Left lung (tissue), 10 donors: Measurements from ENCODE around the gene BNC2. TPM values are rescaled to one million over a fixed set of nuclear protein-coding genes. Genes with fewer than 3 reads are reported as not detected.
A peak's percentile ranks its signal among the peaks of the same experiment; 100 is the strongest.

Source experiments
- ATAC-seq: fragments of 200-7000 bp; cut with Tn5 transposase; one replicate; pipeline ENCODE4 v1.9.1; 2020; ENCODE audit warnings: moderate library complexity
- DNase-seq, 4 donors: peaks; one replicate each; pipeline ENCODE4 v3.0.0-alpha.2; 2013 to 2020
- H3K27ac ChIP-seq, 2 donors: fragments of 200-600 bp; sonication (generic) in 1 of 2; one replicate each; pipeline versions ENCODE4 v1.5.0 to v1.8.0; 2020 to 2021
- H3K27me3 ChIP-seq, 2 donors: fragments of 200-600 bp; sonication (generic) in 1 of 2; one replicate each; pipeline versions ENCODE4 v1.5.0 to v1.8.0; 2020 to 2021
- H3K36me3 ChIP-seq, 2 donors: fragments of 200-600 bp; sonication (generic) in 1 of 2; one replicate each; pipeline versions ENCODE4 v1.5.0 to v1.8.0; 2020 to 2021
- H3K4me1 ChIP-seq, 2 donors: fragments of 200-600 bp; one replicate each; pipeline ENCODE4 v1.8.0; 2021
- H3K4me3 ChIP-seq, 2 donors: fragments of 200-600 bp; sonication (generic) in 1 of 2; one replicate each; pipeline versions ENCODE4 v1.5.0 to v1.8.0; 2020 to 2021; ENCODE audit warnings: mild to moderate bottlenecking in 1 of 2
- H3K9me3 ChIP-seq, 2 donors: fragments of 200-600 bp; sonication (generic) in 1 of 2; one replicate each; pipeline versions ENCODE4 v1.5.0 to v1.8.0; 2020 to 2021
- CTCF ChIP-seq, 2 donors: fragments of 200-600 bp; sonication (generic) in 1 of 2; IDR thresholded peaks; one replicate each; pipeline versions ENCODE4 v1.5.0 to v1.8.0; 2021; ENCODE audit warnings: antibody characterized with exemption in 2 of 2
- intact Hi-C, 2 donors: fragments of 100-400 bp; cut with DNase I; formaldehyde crosslinking; loops; one replicate each; pipeline versions ENCODE4 v1.11.2 to v1.14.2; 2022
- polyA plus RNA-seq, 6 donors: library from polyadenylated mRNA; unstranded; fragments of 120-200 nt; gene quantifications; one replicate each; pipeline ENCODE4 v1.2.1, GENCODE V29; 2013; ENCODE audit not compliant: insufficient read length in 6 of 6
- total RNA-seq, 2 donors: library from RNA; stranded (reverse); fragmentation: NEBNext Ultra II Directional; extraction: Animal tissue kit (Norgen Biotek cat#: 25700); gene quantifications; one replicate each; pipeline ENCODE4 v1.2.1, GENCODE V29; 2021
- donor health status: DM: no; HTN: yes; CAD: no.
- donor health status: DM: no; HTN: no; CAD: no.

BNC2 gene
- total and polyA plus RNA-seq, 8 donors = 9.6 to 19.3 (median 12.9) TPM

GRCh38 chr9:16579872-16580432, 290.5 kb downstream of the BNC2 start:
- ATAC-seq (no peak), DNase-seq (no peak)
- intact Hi-C loops = no loop called here
- H3K27ac ChIP-seq = no peak overlapping the region
- no peaks in the 10 kb centered on the region for H3K4me1 ChIP-seq
- TF ChIP-seq CTCF (IDR thresholded peaks at IDR 0.05) = no peak
- H3K4me3 ChIP-seq = no peak overlapping the region
- H3K9me3 ChIP-seq = no peaks in the 10 kb centered on the region
- H3K27me3 ChIP-seq = no peaks in the 10 kb centered on the region
- no peaks in the 10 kb centered on the region for H3K36me3 ChIP-seq

GRCh38 chr9:16575986-16576245, 294.6 kb downstream of the BNC2 start:
- Histone ChIP-seq H3K9me3 (no peaks in the 10 kb centered on the region), H3K4me1 (peaks cover 0 to 4% of the 10 kb centered on the region in 2 donors), H3K36me3 (no peaks in the 10 kb centered on the region), H3K27me3 (no peaks in the 10 kb centered on the region), H3K4me3 (no peak overlapping the region), H3K27ac (no peak overlapping the region)
- intact Hi-C loops = no loop called here
- DNase-seq (no peak), ATAC-seq (no peak)
- no peak for TF ChIP-seq CTCF (IDR thresholded peaks at IDR 0.05)

GRCh38 chr9:16575142-16575985, 295.1 kb downstream of the BNC2 start:
- Histone ChIP-seq H3K4me3 (no peak overlapping the region), H3K27me3 (no peaks in the 10 kb centered on the region), H3K36me3 (no peaks in the 10 kb centered on the region), H3K9me3 (no peaks in the 10 kb centered on the region), H3K27ac (no peak overlapping the region), H3K4me1 (peaks cover 0 to 4% of the 10 kb centered on the region in 2 donors)
- no peak for TF ChIP-seq CTCF (IDR thresholded peaks at IDR 0.05)
- no peak for DNase-seq
- ATAC-seq = no peak
- intact Hi-C loops = no loop called here

GRCh38 chr9:16572005-16572734, 298.3 kb downstream of the BNC2 start:
- H3K27me3 ChIP-seq = no peaks in the 10 kb centered on the region
- H3K9me3 ChIP-seq = no peaks in the 10 kb centered on the region
- H3K36me3 ChIP-seq = no peaks in the 10 kb centered on the region
- TF ChIP-seq CTCF (IDR thresholded peaks at IDR 0.05) = no peak
- intact Hi-C loops = no loop called here
- H3K4me3 ChIP-seq = no peak overlapping the region
- DNase-seq = no peak
- peak; percentile 48 for ATAC-seq
- H3K27ac ChIP-seq = no peak overlapping the region
- H3K4me1 ChIP-seq = peaks cover 0 to 4% of the 10 kb centered on the region in 2 donors

GRCh38 chr9:16571127-16571802, 299.2 kb downstream of the BNC2 start:
- ATAC-seq = peak; percentile 38
- Histone ChIP-seq H3K9me3 (no peaks in the 10 kb centered on the region), H3K4me3 (no peak overlapping the region), H3K4me1 (peaks cover 0 to 4% of the 10 kb centered on the region in 2 donors), H3K27ac (no peak overlapping the region), H3K36me3 (no peaks in the 10 kb centered on the region), H3K27me3 (no peaks in the 10 kb centered on the region)
- TF ChIP-seq CTCF (IDR thresholded peaks at IDR 0.05) = no peak
- intact Hi-C loops = no loop called here
- peak in 2 of 4 donors; percentile 46 to 56 for DNase-seq
